Liver (tissue), 9 donors: ENCODE data around the gene USP31. TPM values are rescaled to one million over a fixed set of nuclear protein-coding genes. Genes with fewer than 3 reads are reported as not detected.
A peak's percentile ranks its signal among the peaks of the same experiment; 100 is the strongest.

ENCODE experiments used
- DNase-seq: peaks from one replicate; pipeline ENCODE4 v3.0.0-alpha.2; 2017; ENCODE audit warnings: low spot score
- H3K27ac ChIP-seq, 2 donors: one replicate each; pipeline ENCODE4 v1.7.0; 2013; ENCODE audit warnings: inconsistent platforms in 2 of 2, low read length in 2 of 2, control low read depth in 1 of 2, low read depth in 1 of 2, mild to moderate bottlenecking in 1 of 2
- H3K27me3 ChIP-seq, 4 donors: one replicate each; pipeline versions ENCODE4 v1.6.1 to v1.7.0; 2013; ENCODE audit warnings: low read length in 3 of 4, inconsistent platforms in 1 of 4, mild to moderate bottlenecking in 1 of 4, moderate library complexity in 1 of 4; ENCODE audit not compliant: control insufficient read depth in 4 of 4, insufficient read depth in 4 of 4
- H3K36me3 ChIP-seq, 4 donors: one replicate each; pipeline versions ENCODE4 v1.6.1 to v1.7.0; 2013; ENCODE audit warnings: low read length in 3 of 4, mild to moderate bottlenecking in 3 of 4, low read depth in 1 of 4, moderate library complexity in 1 of 4; ENCODE audit not compliant: control insufficient read depth in 4 of 4, insufficient read depth in 3 of 4
- H3K4me1 ChIP-seq, 4 donors: one replicate each; pipeline versions ENCODE4 v1.6.1 to v1.7.0; 2013; ENCODE audit warnings: low read length in 3 of 4, mild to moderate bottlenecking in 3 of 4, moderate library complexity in 1 of 4; ENCODE audit not compliant: control insufficient read depth in 4 of 4, insufficient read depth in 4 of 4
- H3K4me3 ChIP-seq, 3 donors: one replicate each; pipeline versions ENCODE4 v1.6.1 to v1.7.0; 2013; ENCODE audit warnings: low read length in 3 of 3, control low read depth in 1 of 3, low read depth in 1 of 3, mild to moderate bottlenecking in 1 of 3
- H3K9ac ChIP-seq, 2 donors: one replicate each; pipeline ENCODE4 v1.7.0; 2013; ENCODE audit warnings: low read length in 2 of 2, mild to moderate bottlenecking in 2 of 2, moderate library complexity in 2 of 2, control low read depth in 1 of 2, low read depth in 1 of 2
- H3K9me3 ChIP-seq, 4 donors: one replicate each; pipeline versions ENCODE4 v1.6.1 to v1.7.0; 2013; ENCODE audit warnings: low read length in 3 of 4; ENCODE audit not compliant: control insufficient read depth in 4 of 4
- ATF3 ChIP-seq: IDR thresholded peaks from 2 replicates; pipeline ENCODE4 v1.6.1; 2016; ENCODE audit warnings: antibody characterized with exemption
- FOXA1 ChIP-seq: IDR thresholded peaks from 2 replicates; pipeline ENCODE4 v1.6.1; 2016; ENCODE audit warnings: antibody characterized with exemption
- FOXA2 ChIP-seq: IDR thresholded peaks from 2 replicates; pipeline ENCODE4 v1.6.1; 2016; ENCODE audit warnings: antibody characterized with exemption
- GABPA ChIP-seq, 2 donors: IDR thresholded peaks in 1 of 2; conservative IDR thresholded peaks in 1 of 2; 2 replicates each; pipeline ENCODE4 v1.6.1; 2016; ENCODE audit warnings: antibody characterized with exemption in 2 of 2, mild to moderate bottlenecking in 1 of 2, moderate library complexity in 1 of 2
- HNF4A ChIP-seq, 2 donors: conservative IDR thresholded peaks; 2 replicates each; pipeline ENCODE4 v1.6.1; 2016; ENCODE audit warnings: antibody characterized with exemption in 2 of 2, mild to moderate bottlenecking in 2 of 2
- MAX ChIP-seq: IDR thresholded peaks from 2 replicates; pipeline ENCODE4 v1.6.1; 2016; ENCODE audit warnings: antibody characterized with exemption
- NR2F2 ChIP-seq: IDR thresholded peaks from 2 replicates; pipeline ENCODE4 v1.6.1; 2016; ENCODE audit warnings: antibody characterized with exemption
- RAD21 ChIP-seq, 2 donors: IDR thresholded peaks; 2 replicates each; pipeline ENCODE4 v1.6.1; 2016; ENCODE audit warnings: antibody characterized with exemption in 2 of 2, mild to moderate bottlenecking in 2 of 2
- REST ChIP-seq: IDR thresholded peaks from 2 replicates; pipeline ENCODE4 v1.6.1; 2016; ENCODE audit warnings: antibody characterized with exemption, mild to moderate bottlenecking
- RXRA ChIP-seq, 2 donors: IDR thresholded peaks; 2 replicates each; pipeline ENCODE4 v1.6.1; 2017 to 2018; ENCODE audit warnings: antibody characterized with exemption in 2 of 2, mild to moderate bottlenecking in 1 of 2
- SP1 ChIP-seq: IDR thresholded peaks from 2 replicates; pipeline ENCODE4 v1.6.1; 2018; ENCODE audit warnings: antibody characterized with exemption, mild to moderate bottlenecking
- TAF1 ChIP-seq: conservative IDR thresholded peaks from 2 replicates; pipeline ENCODE4 v1.6.1; 2016; ENCODE audit warnings: antibody characterized with exemption, mild to moderate bottlenecking
- YY1 ChIP-seq: IDR thresholded peaks from 2 replicates; pipeline ENCODE4 v1.6.1; 2016; ENCODE audit warnings: antibody characterized with exemption, mild to moderate bottlenecking
- ZBTB33 ChIP-seq: IDR thresholded peaks from 2 replicates; pipeline ENCODE4 v1.6.1; 2016; ENCODE audit warnings: antibody characterized with exemption
- WGBS: extraction: QIAGEN DNeasy Blood & Tissue Kit; methylation state at CpG from one replicate; pipeline ENCODE4 v1.1.7; 2013; 5-methylcytosine and 5-hydroxymethylcytosine counted together
- polyA plus RNA-seq, 2 donors: library from polyadenylated mRNA; stranded (reverse) in 1 of 2; unstranded in 1 of 2; fragments of 200-250 nt in 1 of 2; fragments of >200 nt in 1 of 2; fragmentation: Nextera tagmentation in 1 of 2; extraction: Ambion mirVana in 1 of 2; gene quantifications; one replicate each; pipeline versions ENCODE4 v1.2.1 to v1.2.3, GENCODE V29; 2013 to 2015
- total RNA-seq, 2 donors: library from RNA; depleted of rRNA; stranded (reverse); fragments of >200 nt; gene quantifications; one replicate each; pipeline ENCODE4 v1.2.3, GENCODE V29; 2014
- donor health status: healthy.
- donor health status: healthy.
- donor health status: healthy.
- donor health status: healthy.
- donor health status: healthy.

Gene USP31
- total and polyA plus RNA-seq, 4 donors, result 2.4 to 16.4 (median 3.8) TPM

GRCh38 chr16:23141959-23142740, 7.1 kb downstream of the USP31 start:
- H3K36me3 ChIP-seq, result peaks cover 0 to 1% (median 0%) of the 10 kb centered on the region in 4 donors
- 44% methylated on average over 7 of the region's 7 CpGs for WGBS

GRCh38 chr16:23141500-23141899, 7.8 kb downstream of the USP31 start:
- Histone ChIP-seq H3K4me3 (no peak overlapping the region), H3K9me3 (peaks cover 3 to 13% (median 7%) of the 10 kb centered on the region in 4 donors), H3K27me3 (no peaks in the 10 kb centered on the region), H3K27ac (no peak overlapping the region), H3K9ac (no peak overlapping the region), H3K36me3 (peaks cover 0 to 5% (median 0%) of the 10 kb centered on the region in 4 donors), H3K4me1 (peaks cover 0 to 18% (median 5%) of the 10 kb centered on the region in 4 donors)
- WGBS, result 93% methylated on average over 6 of the region's 6 CpGs
- no peak for DNase-seq
- no peak for TF ChIP-seq RXRA (IDR thresholded peaks at IDR 0.05)
- no peak for TF ChIP-seq TAF1
- TF ChIP-seq NR2F2, result no peak
- no peak for TF ChIP-seq ZBTB33
- TF ChIP-seq ATF3, result no peak
- no peak for TF ChIP-seq HNF4A (conservative IDR thresholded peaks at IDR 0.05)
- TF ChIP-seq YY1, result no peak
- TF ChIP-seq GABPA (IDR thresholded peaks at IDR 0.05 in 1 of 2, conservative IDR thresholded peaks at IDR 0.05 in 1 of 2), result no peak
- TF ChIP-seq SP1, result no peak
- TF ChIP-seq FOXA1, result no peak
- TF ChIP-seq RAD21 (IDR thresholded peaks at IDR 0.05), result no peak
- no peak for TF ChIP-seq REST
- no peak for TF ChIP-seq FOXA2
- TF ChIP-seq MAX, result no peak

More at GRCh38 chr16:23141959-23142740, 7.1 kb downstream of the USP31 start:
- Histone ChIP-seq H3K9ac (no peak overlapping the region), H3K4me3 (no peak overlapping the region), H3K27ac (no peak overlapping the region), H3K4me1 (peaks cover 0 to 18% (median 6%) of the 10 kb centered on the region in 4 donors), H3K27me3 (no peaks in the 10 kb centered on the region), H3K9me3 (peaks cover 1 to 7% (median 5%) of the 10 kb centered on the region in 4 donors)
- no peak for DNase-seq
- TF ChIP-seq HNF4A (conservative IDR thresholded peaks at IDR 0.05) (peak; percentile 53 to 55), SP1 (peak; percentile 23), ATF3 (no peak), REST (peak; percentile 74)
